Mesothelial cell of epicardium (in vitro differentiated cells): ENCODE results near the gene TNFSF8. TPM values are rescaled to one million over a fixed set of nuclear protein-coding genes. Genes with fewer than 3 reads are reported as not detected.

Experiments used
- DNase-seq, 2 experiments: peaks; one replicate each; pipeline ENCODE4 v3.0.0; 2021; ENCODE audit warnings: low spot score in 2 of 2; ENCODE audit not compliant: unreplicated experiment in 2 of 2
- H3K27ac Mint-ChIP-seq: 2 replicates; pipeline ENCODE4 v1.8.0; 2021; ENCODE audit warnings: mixed read lengths
- H3K27me3 Mint-ChIP-seq: 2 replicates; pipeline ENCODE4 v1.8.0; 2021; ENCODE audit warnings: low read depth, mixed read lengths
- H3K36me3 Mint-ChIP-seq: 2 replicates; pipeline ENCODE4 v1.8.0; 2021; ENCODE audit warnings: mixed read lengths
- H3K4me1 Mint-ChIP-seq: 2 replicates; pipeline ENCODE4 v1.8.0; 2021; ENCODE audit warnings: mixed read lengths
- H3K4me3 Mint-ChIP-seq: 2 replicates; pipeline ENCODE4 v1.8.0; 2021; ENCODE audit warnings: mild to moderate bottlenecking, moderate library complexity, mixed read lengths
- H3K9me3 Mint-ChIP-seq: 2 replicates; pipeline ENCODE4 v1.8.0; 2021; ENCODE audit warnings: mixed read lengths
- CTCF ChIP-seq: fragments of 200-600 bp; sonication (generic); IDR thresholded peaks from one replicate; pipeline ENCODE4 v1.5.0; 2021; ENCODE audit warnings: antibody characterized with exemption; ENCODE audit not compliant: unreplicated experiment
- total RNA-seq: library from RNA; stranded (reverse); gene quantifications from 3 replicates; pipeline ENCODE4 v1.2.1, GENCODE V29; 2021

The TNFSF8 gene
- total RNA-seq, 1 donor from 2014 or later: not detected

- no peaks in the 10 kb centered on the region for H3K9me3 Mint-ChIP-seq
- H3K36me3 Mint-ChIP-seq: no peaks in the 10 kb centered on the region
- no peaks in the 10 kb centered on the region for H3K27me3 Mint-ChIP-seq
- no peak for DNase-seq
- H3K4me3 Mint-ChIP-seq: no peak overlapping the region
- TF ChIP-seq CTCF: no peak
- H3K27ac Mint-ChIP-seq: no peak overlapping the region
- peaks cover 24% of the 10 kb centered on the region for H3K4me1 Mint-ChIP-seq
Observed at GRCh38 chr9:114916481-114916880, 13.9 kb downstream of the TNFSF8 start.

GRCh38 chr9:114914139-114914538 lies 16.3 kb downstream of the TNFSF8 start:
- Mint-ChIP-seq H3K4me3 (no peak overlapping the region), H3K4me1 (peaks cover 43% of the 10 kb centered on the region), H3K36me3 (no peaks in the 10 kb centered on the region), H3K27ac (no peak overlapping the region), H3K9me3 (no peaks in the 10 kb centered on the region), H3K27me3 (no peaks in the 10 kb centered on the region)
- no peak for DNase-seq
- TF ChIP-seq CTCF: no peak

- no peaks in the 10 kb centered on the region for H3K36me3 Mint-ChIP-seq
- no peaks in the 10 kb centered on the region for H3K27me3 Mint-ChIP-seq
- H3K4me1 Mint-ChIP-seq: peaks cover 48% of the 10 kb centered on the region
Observed at GRCh38 chr9:114913656-114914055, 16.7 kb downstream of the TNFSF8 start.

GRCh38 chr9:114913217-114913616 lies 17.2 kb downstream of the TNFSF8 start:
- Mint-ChIP-seq H3K27me3 (no peaks in the 10 kb centered on the region), H3K27ac (no peak overlapping the region), H3K36me3 (no peaks in the 10 kb centered on the region), H3K9me3 (no peaks in the 10 kb centered on the region), H3K4me3 (no peak overlapping the region), H3K4me1 (peaks cover 52% of the 10 kb centered on the region)
- TF ChIP-seq CTCF: no peak
- no peak for DNase-seq

More at GRCh38 chr9:114913656-114914055, 16.7 kb downstream of the TNFSF8 start:
- H3K27ac Mint-ChIP-seq: no peak overlapping the region
- no peaks in the 10 kb centered on the region for H3K9me3 Mint-ChIP-seq
- no peak for TF ChIP-seq CTCF
- DNase-seq: no peak
- H3K4me3 Mint-ChIP-seq: no peak overlapping the region

GRCh38 chr9:114911167-114911821 lies 19.1 kb downstream of the TNFSF8 start:
- Mint-ChIP-seq H3K9me3 (no peaks in the 10 kb centered on the region), H3K27me3 (no peaks in the 10 kb centered on the region), H3K4me3 (no peak overlapping the region), H3K27ac (peak overlapping the region; percentile 53), H3K4me1 (peaks cover 66% of the 10 kb centered on the region), H3K36me3 (no peaks in the 10 kb centered on the region)
- no peak for DNase-seq
- no peak for TF ChIP-seq CTCF
